H1 (cell line): ENCODE results near the gene PIK3CA. TPM values are rescaled to one million over a fixed set of nuclear protein-coding genes. Genes with fewer than 3 reads are reported as not detected.

Source experiments
- CTCF ChIA-PET: fragments of 300-600 bp; sonication (Branson Sonifier 250); formaldehyde crosslinking; loops from one replicate; lab custom pipeline; 2021; ENCODE audit not compliant: partially characterized antibody; lab: Charles Lee
- POLR2A ChIA-PET: fragments of 300-600 bp; sonication (Branson Sonifier 250); formaldehyde crosslinking; loops from one replicate; lab custom pipeline; 2021; ENCODE audit warnings: inconsistent platforms; ENCODE audit not compliant: partially characterized antibody; lab: Charles Lee
- DNase-seq, 2 experiments: peaks; one replicate each; pipeline versions ENCODE4 v3.0.0 to v3.0.0-alpha.2; 2010 to 2022; ENCODE audit warnings: low spot score in 2 of 2, low read depth in 1 of 2, mixed read lengths in 1 of 2
- FAIRE-seq: peaks from 2 replicates; lab custom pipeline; 2011; peaks lifted over from hg19 to GRCh38; lab: Jason Lieb, UNC
- H2AFZ ChIP-seq: 2 replicates; pipeline ENCODE4 v1.8.1; 2012; ENCODE audit warnings: low read length, inconsistent platforms
- H2AK5ac ChIP-seq: 2 replicates; pipeline ENCODE4 v1.6.1; 2013; ENCODE audit warnings: low read depth, low read length
- H2BK120ac ChIP-seq: replicated peaks from 2 replicates; pipeline ENCODE3; 2013; ENCODE audit warnings: low read depth, low read length, inconsistent platforms
- H2BK12ac ChIP-seq: 2 replicates; pipeline ENCODE4 v1.6.1; 2013; ENCODE audit warnings: low read depth, low read length
- H2BK15ac ChIP-seq: 2 replicates; pipeline ENCODE4 v1.6.1; 2013; ENCODE audit warnings: low read length
- H2BK20ac ChIP-seq: 2 replicates; pipeline ENCODE4 v1.6.1; 2013; ENCODE audit warnings: low read length
- H2BK5ac ChIP-seq: 2 replicates; pipeline ENCODE4 v1.6.1; 2013; ENCODE audit warnings: low read depth, low read length
- H3K14ac ChIP-seq: 2 replicates; pipeline ENCODE4 v1.6.1; 2013; ENCODE audit warnings: inconsistent platforms; ENCODE audit not compliant: insufficient read length
- H3K18ac ChIP-seq: 2 replicates; pipeline ENCODE4 v1.6.1; 2013; ENCODE audit warnings: low read length; ENCODE audit errors: extremely low read depth
- H3K23ac ChIP-seq: 2 replicates; pipeline ENCODE4 v1.6.1; 2013; ENCODE audit warnings: inconsistent platforms; ENCODE audit not compliant: insufficient read length
- H3K23me2 ChIP-seq: 2 replicates; pipeline ENCODE4 v1.6.1; 2013; ENCODE audit warnings: low read depth, low read length
- H3K27ac ChIP-seq: 2 replicates; pipeline ENCODE4 v1.6.1; 2011; ENCODE audit warnings: low read depth, low read length, inconsistent platforms
- H3K27me3 ChIP-seq, 4 experiments: replicated peaks in 1 of 4; 1 replicate in 1 of 4; 2 replicates in 3 of 4; pipeline versions ENCODE4 v1.6.1 to v1.8.1; 2011 to 2013; ENCODE audit warnings: low read length in 3 of 4, mild to moderate bottlenecking in 3 of 4, inconsistent platforms in 2 of 4, mixed read lengths in 2 of 4, moderate library complexity in 1 of 4; ENCODE audit not compliant: control insufficient read depth in 3 of 4, insufficient read depth in 3 of 4; ENCODE audit errors: extremely low read depth in 1 of 4
- H3K36me3 ChIP-seq, 4 experiments: 2 replicates each; pipeline versions ENCODE4 v1.6.1 to v1.8.1; 2011 to 2013; ENCODE audit warnings: mild to moderate bottlenecking in 4 of 4, low read length in 3 of 4, moderate library complexity in 2 of 4, control low read depth in 1 of 4, inconsistent platforms in 1 of 4; ENCODE audit not compliant: insufficient read depth in 4 of 4, control insufficient read depth in 2 of 4
- H3K4ac ChIP-seq: replicated peaks from 2 replicates; pipeline ENCODE3; 2013; ENCODE audit warnings: low read length, low read depth, mixed read lengths, inconsistent platforms; ENCODE audit not compliant: insufficient read length
- H3K4me1 ChIP-seq, 4 experiments: replicated peaks in 1 of 4; 1 replicate in 1 of 4; 2 replicates in 3 of 4; pipeline versions ENCODE4 v1.6.1 to v1.8.1; 2011 to 2013; ENCODE audit warnings: low read length in 3 of 4, inconsistent platforms in 2 of 4, mixed read lengths in 1 of 4; ENCODE audit not compliant: insufficient read depth in 4 of 4, control insufficient read depth in 3 of 4
- H3K4me2 ChIP-seq, 2 experiments: 2 replicates each; pipeline versions ENCODE4 v1.6.1 to v1.8.1; 2011 to 2013; ENCODE audit warnings: low read depth in 2 of 2, low read length in 2 of 2, control low read depth in 1 of 2, inconsistent platforms in 1 of 2, mild to moderate bottlenecking in 1 of 2; ENCODE audit not compliant: insufficient read depth in 1 of 2
- H3K4me3 ChIP-seq, 4 experiments: fragments of 200-600, 300-600 bp in 1 of 4; sonication (generic), shearing (Covaris generic), sonication (Bioruptor Twin) in 1 of 4; 2 replicates each; pipeline versions ENCODE4 v1.5.1 to v1.8.1; 2011 to 2016; ENCODE audit warnings: low read length in 4 of 4, low read depth in 3 of 4, control low read depth in 2 of 4, inconsistent platforms in 2 of 4, mild to moderate bottlenecking in 2 of 4, mixed read lengths in 1 of 4, moderate library complexity in 1 of 4; ENCODE audit not compliant: insufficient read depth in 2 of 4; ENCODE audit errors: extremely low read depth in 1 of 4
- H3K56ac ChIP-seq: replicated peaks from 2 replicates; pipeline ENCODE3; 2013; ENCODE audit warnings: low read depth, mild to moderate bottlenecking, mixed read lengths, low read length, inconsistent platforms; ENCODE audit not compliant: insufficient read length
- H3K79me1 ChIP-seq: 2 replicates; pipeline ENCODE4 v1.6.1; 2013; ENCODE audit warnings: low read depth, low read length, control low read depth
- H3K79me2 ChIP-seq, 2 experiments: 2 replicates each; pipeline versions ENCODE4 v1.6.1 to v1.8.1; 2012 to 2013; ENCODE audit warnings: low read length in 2 of 2, mild to moderate bottlenecking in 2 of 2, inconsistent platforms in 1 of 2; ENCODE audit not compliant: insufficient read depth in 2 of 2, control insufficient read depth in 1 of 2
- H3K9ac ChIP-seq, 4 experiments: replicated peaks in 1 of 4; 1 replicate in 1 of 4; 2 replicates in 3 of 4; pipeline versions ENCODE4 v1.6.1 to v1.8.1; 2011 to 2013; ENCODE audit warnings: low read depth in 3 of 4, low read length in 3 of 4, control low read depth in 2 of 4, mild to moderate bottlenecking in 2 of 4, moderate library complexity in 2 of 4, inconsistent platforms in 1 of 4; ENCODE audit errors: extremely low read depth in 1 of 4
- H3K9me3 ChIP-seq, 2 experiments: 2 replicates each; pipeline versions ENCODE4 v1.6.1 to v1.8.1; 2012 to 2013; ENCODE audit warnings: mild to moderate bottlenecking in 2 of 2, moderate library complexity in 2 of 2, control low read depth in 1 of 2, inconsistent platforms in 1 of 2, low read depth in 1 of 2, low read length in 1 of 2, mixed read lengths in 1 of 2; ENCODE audit not compliant: insufficient read depth in 2 of 2
- H4K20me1 ChIP-seq, 2 experiments: replicated peaks in 1 of 2; 2 replicates each; pipeline versions ENCODE3 to v1.8.1; 2011 to 2013; ENCODE audit warnings: inconsistent platforms in 2 of 2, low read length in 2 of 2, mild to moderate bottlenecking in 1 of 2; ENCODE audit not compliant: insufficient read depth in 2 of 2, control insufficient read depth in 1 of 2
- H4K5ac ChIP-seq: 2 replicates; pipeline ENCODE4 v1.6.1; 2013; ENCODE audit warnings: low read length, low read depth, mixed read lengths, inconsistent platforms; ENCODE audit not compliant: insufficient read length
- H4K8ac ChIP-seq: 2 replicates; pipeline ENCODE4 v1.8.0; 2013; ENCODE audit warnings: mild to moderate bottlenecking, moderate library complexity, low read length, inconsistent platforms; ENCODE audit not compliant: insufficient read depth; ENCODE audit errors: extremely low read depth
- H4K91ac ChIP-seq: replicated peaks from 2 replicates; pipeline ENCODE3; 2013; ENCODE audit warnings: low read length, mixed read lengths, inconsistent platforms; ENCODE audit not compliant: insufficient read length
- CTCF ChIP-seq, 3 experiments: IDR thresholded peaks; 1 replicate in 2 of 3; 2 replicates in 1 of 3; pipeline versions ENCODE4 v1.5.1 to v1.6.1; 2011; ENCODE audit warnings: low read length in 3 of 3, mild to moderate bottlenecking in 3 of 3, inconsistent platforms in 2 of 3, low read depth in 1 of 3, moderate library complexity in 1 of 3; ENCODE audit not compliant: insufficient read depth in 1 of 3; ENCODE audit errors: control extremely low read depth in 1 of 3
- HDAC6 ChIP-seq: IDR thresholded peaks from one replicate; pipeline ENCODE4 v1.7.1; 2012; ENCODE audit warnings: low read depth, mild to moderate bottlenecking, inconsistent platforms, low read length, moderate library complexity
- JUND ChIP-seq: IDR thresholded peaks from 2 replicates; pipeline ENCODE4 v1.6.1; 2011; ENCODE audit warnings: mild to moderate bottlenecking, improper control_type of control experiment, low read length
- PHF8 ChIP-seq: fragments of 200-600 bp; sonication (generic); conservative IDR thresholded peaks from 2 replicates; pipeline ENCODE4 v1.7.1; 2012; ENCODE audit warnings: low read depth, mild to moderate bottlenecking, inconsistent platforms, low read length, moderate library complexity
- POLR2AphosphoS5 ChIP-seq: IDR thresholded peaks from 2 replicates; pipeline ENCODE4 v1.6.1; 2011; ENCODE audit warnings: low read depth, low read length
- RNF2 ChIP-seq: fragments of 200-900, 300-1000 bp; sonication (generic); IDR thresholded peaks from 2 replicates; pipeline ENCODE4 v1.7.1; 2016; ENCODE audit warnings: borderline replicate concordance, low read depth, mild to moderate bottlenecking, antibody characterized with exemption, low read length; ENCODE audit not compliant: poor library complexity, severe bottlenecking; ENCODE audit errors: missing control alignments
- SP4 ChIP-seq: IDR thresholded peaks from 2 replicates; pipeline ENCODE4 v1.6.1; 2012; ENCODE audit warnings: low read length, inconsistent platforms
- SRF ChIP-seq: IDR thresholded peaks from 2 replicates; pipeline ENCODE4 v1.6.1; 2011; ENCODE audit warnings: mild to moderate bottlenecking, low read depth, low read length, moderate library complexity
- WGBS, 2 experiments: shearing (Covaris generic) in 1 of 2; methylation state at CpG; one replicate each; pipeline versions ENCODE4 v1.1.6 to v1.1.7; 2013 to 2015; ENCODE audit warnings: low lambda C conversion rate in 2 of 2, mixed read lengths in 2 of 2, inconsistent platforms in 1 of 2, low coverage in 1 of 2, missing lambda C conversion rate in 1 of 2; ENCODE audit not compliant: insufficient replicate concordance in 2 of 2, insufficient coverage in 1 of 2, insufficient read length in 1 of 2; ENCODE audit errors: extremely low coverage in 1 of 2, missing lambda C conversion rate in 1 of 2; 5-methylcytosine and 5-hydroxymethylcytosine counted together
- polyA plus RNA-seq, 7 experiments: library from polyadenylated mRNA; depleted of rRNA in 3 of 7; stranded (reverse) in 5 of 7; unstranded in 2 of 7; fragments of >200 nt in 5 of 7; fragments of 200-250 nt in 2 of 7; gene quantifications; 1 replicate in 5 of 7; 2 replicates in 1 of 7; 4 replicates in 1 of 7; pipeline versions ENCODE4 v1.2.1 to v1.2.3, GENCODE V29; 2011 to 2013; ENCODE audit warnings: missing spikeins in 2 of 7, mixed read lengths in 2 of 7
- total RNA-seq: library from RNA; stranded (reverse); fragmentation: NEBNext Ultra II Directional; extraction: Animal tissue kit (Norgen Biotek cat#: 25700); gene quantifications from 2 replicates; pipeline ENCODE4 v1.2.1, GENCODE V29; 2021

Gene PIK3CA
- total and polyA plus RNA-seq, 2 of the 8 experiments (the other 6 are each of a cell fraction or from before 2014, with no cell fraction given) = 1.6 to 11.3 TPM

- no peak overlapping the region for H4K8ac ChIP-seq
- H3K36me3 ChIP-seq = no peaks in the 10 kb centered on the region
- no peak overlapping the region for H2BK20ac ChIP-seq
- no peaks in the 10 kb centered on the region for H3K79me1 ChIP-seq
- no peak overlapping the region for H3K14ac ChIP-seq
- H3K4ac ChIP-seq = no peak overlapping the region
- H3K23me2 ChIP-seq = no peaks in the 10 kb centered on the region; the same call in 1 of the 2 replicates
- H2BK120ac ChIP-seq = no peak overlapping the region
- H4K20me1 ChIP-seq = no peaks in the 10 kb centered on the region
- H3K27ac ChIP-seq = no peak overlapping the region
- DNase-seq (no peak), FAIRE-seq (no peak)
- no peaks in the 10 kb centered on the region; a peak in 2 of 7 replicates for H3K27me3 ChIP-seq
- POLR2A ChIA-PET = interaction anchor here (1.5 kb wide), 1 partner anchor 10 kb away, joined by 3 read pairs; no protein-coding TSS in a partner anchor
- no peaks in the 10 kb centered on the region for H3K79me2 ChIP-seq
- H2AFZ ChIP-seq = no peak overlapping the region
- no peak overlapping the region for H3K18ac ChIP-seq
- no peak overlapping the region for H3K4me2 ChIP-seq
- H2BK15ac ChIP-seq = no peak overlapping the region
- H3K56ac ChIP-seq = no peak overlapping the region
- H3K23ac ChIP-seq = no peak overlapping the region
- H2BK12ac ChIP-seq = no peak overlapping the region
- CTCF ChIA-PET = interaction anchor here (0.7 to 1.1 kb wide), 2 partner anchors 13 to 196 kb away, joined by 3 to 5 read pairs; no protein-coding TSS in a partner anchor
- peaks cover 0 to 9% of the 10 kb centered on the region in 2 experiments; a peak in 1 of 4 replicates for H3K9me3 ChIP-seq
- H2AK5ac ChIP-seq = no peak overlapping the region
- no peak overlapping the region for H4K91ac ChIP-seq
- no peak overlapping the region for H3K9ac ChIP-seq
- WGBS, 2 experiments = 91% methylated on average over 4 of the region's 4 CpGs; no CpG with 5 or more reads in 1 of the 2 experiments
- no peak for TF ChIP-seq PHF8
- no peak for TF ChIP-seq SP4
- TF ChIP-seq POLR2AphosphoS5 = no peak
- TF ChIP-seq SRF = no peak
- TF ChIP-seq HDAC6 = no peak
- no peak for TF ChIP-seq JUND
- no peak for TF ChIP-seq RNF2
- TF ChIP-seq CTCF (IDR thresholded peaks at IDR 0.05; ENCODE audit: control extremely low read depth in 1 of 3, insufficient read depth in 1 of 3, low read depth in 1 of 3, low read length in 3 of 3) = no peak
- TF ChIP-seq, all 59 proteins: peak for 0
- no peak overlapping the region for H2BK5ac ChIP-seq
- H4K5ac ChIP-seq = no peak overlapping the region
- peaks cover 0 to 2% (median 0%) of the 10 kb centered on the region in 4 experiments; a peak in 1 of 7 replicates for H3K4me1 ChIP-seq
- H3K4me3 ChIP-seq = no peak overlapping the region
Measured at GRCh38 chr3:179265875-179266274, 117.7 kb downstream of the PIK3CA start.
